NCI-H1105 (cell line): ENCODE measurements around the gene GAPDHS.
A peak's percentile ranks its signal among the peaks of the same experiment; 100 is the strongest.

ENCODE experiments used
- DNase-seq: peaks from one replicate; lab custom pipeline; 2025; lab: John Stamatoyannopoulos, UW

The GAPDHS gene

DNA sequence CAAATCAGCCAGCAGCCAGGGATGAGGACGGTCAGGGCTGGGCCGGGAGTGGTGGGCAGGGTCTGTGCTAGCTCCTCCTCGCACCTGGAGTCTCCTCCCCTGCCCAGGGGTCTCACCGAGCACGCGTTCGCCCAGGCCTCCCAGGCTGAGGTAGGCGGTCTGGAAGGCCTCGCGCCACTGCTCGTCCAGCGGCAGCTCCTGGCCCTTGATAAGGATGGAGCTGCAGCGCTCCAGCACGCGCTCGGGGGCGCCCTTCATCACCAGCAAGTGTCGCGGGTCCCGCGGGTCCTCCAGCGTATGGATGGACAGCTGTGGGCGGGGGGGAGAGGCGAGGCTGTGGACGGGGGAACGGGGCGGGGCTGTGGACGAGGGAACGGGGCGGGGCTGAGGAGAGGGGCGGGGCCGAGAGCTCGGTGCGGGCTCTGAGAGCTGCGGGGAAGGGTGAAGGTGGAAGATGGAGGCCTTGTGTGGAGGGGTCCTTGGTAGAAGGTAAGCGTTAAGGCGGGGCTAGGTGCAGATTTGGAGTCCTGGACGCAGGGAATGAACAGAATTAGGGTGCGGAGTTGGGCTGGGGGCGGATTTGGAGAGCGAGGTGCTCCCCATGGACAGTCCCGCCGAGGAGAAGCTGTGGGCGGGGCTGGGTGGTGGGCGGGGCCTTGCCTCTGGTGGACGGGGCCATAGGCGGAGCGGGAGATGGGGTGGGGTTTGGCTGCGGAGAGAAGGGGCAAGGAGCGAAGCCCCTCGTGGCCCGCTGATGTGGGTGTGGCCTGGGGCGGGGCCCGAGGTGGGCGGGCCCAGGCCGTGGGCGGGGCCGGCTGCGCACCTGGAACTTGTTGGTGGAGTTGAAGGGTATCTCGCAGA lies 24.5 kb downstream of the GAPDHS start:
- no peak for DNase-seq

DNA sequence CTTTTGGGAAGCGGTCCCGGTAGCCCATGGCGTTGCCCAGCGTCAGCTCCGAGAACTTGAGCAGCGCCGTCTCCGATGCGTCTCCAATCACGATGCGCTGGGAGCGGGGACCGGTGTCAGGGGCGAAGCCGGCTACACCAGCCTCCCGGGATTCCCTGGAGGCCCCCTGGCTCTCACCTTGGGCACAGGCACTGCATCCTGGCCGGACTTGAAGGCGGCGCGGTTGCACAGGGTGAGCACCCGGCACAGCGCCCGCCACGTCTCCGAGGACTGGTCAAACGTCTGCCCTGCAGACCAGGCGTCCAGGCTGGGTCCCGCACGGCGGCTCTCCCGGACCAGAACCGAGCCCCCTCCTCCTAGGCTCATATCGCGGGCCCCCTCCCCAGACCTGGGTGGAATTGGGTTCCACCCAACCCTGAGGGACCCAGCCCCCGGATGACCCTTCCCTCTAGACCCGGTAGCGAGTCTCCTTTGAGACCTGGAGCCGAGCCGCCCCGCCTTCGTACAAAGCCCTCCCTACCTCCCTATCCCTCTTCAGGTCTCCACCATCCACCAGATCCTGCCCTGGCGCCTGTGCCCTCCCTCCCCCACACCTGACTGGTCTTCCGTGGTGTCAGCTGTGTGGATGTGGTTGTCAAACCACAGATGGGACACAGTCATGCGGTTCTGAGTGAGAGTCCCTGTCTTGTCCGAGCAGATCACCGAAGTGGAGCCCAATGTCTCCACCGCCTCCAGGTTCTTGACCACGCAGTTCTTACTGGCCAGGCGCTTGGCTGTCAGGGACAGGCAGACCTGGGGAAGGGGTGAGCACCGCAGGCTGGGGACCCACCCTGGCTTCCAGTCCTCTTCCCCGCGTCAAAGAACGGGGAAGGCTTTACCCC lies 25.4 kb downstream of the GAPDHS start:
- no peak for DNase-seq

DNA sequence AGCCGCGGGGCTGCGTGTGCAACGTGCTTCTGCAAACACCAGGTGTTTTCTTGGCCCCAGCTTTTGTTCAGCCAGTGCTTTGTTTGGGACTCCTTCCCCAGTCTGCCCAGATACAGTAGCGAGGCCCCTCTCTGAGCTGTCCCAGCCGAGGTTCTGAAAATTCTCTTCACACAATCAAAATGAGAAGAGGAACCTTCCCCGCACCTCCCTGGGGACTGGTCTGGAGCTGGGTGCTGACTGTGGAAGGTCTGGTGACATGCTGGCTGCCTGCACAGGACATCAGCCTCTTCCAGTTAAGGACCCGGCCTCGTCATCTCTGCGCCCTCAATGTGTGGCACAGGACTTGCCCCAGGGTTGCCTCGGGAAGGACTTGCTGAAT lies 26.0 kb downstream of the GAPDHS start:
- DNase-seq = no peak

DNA sequence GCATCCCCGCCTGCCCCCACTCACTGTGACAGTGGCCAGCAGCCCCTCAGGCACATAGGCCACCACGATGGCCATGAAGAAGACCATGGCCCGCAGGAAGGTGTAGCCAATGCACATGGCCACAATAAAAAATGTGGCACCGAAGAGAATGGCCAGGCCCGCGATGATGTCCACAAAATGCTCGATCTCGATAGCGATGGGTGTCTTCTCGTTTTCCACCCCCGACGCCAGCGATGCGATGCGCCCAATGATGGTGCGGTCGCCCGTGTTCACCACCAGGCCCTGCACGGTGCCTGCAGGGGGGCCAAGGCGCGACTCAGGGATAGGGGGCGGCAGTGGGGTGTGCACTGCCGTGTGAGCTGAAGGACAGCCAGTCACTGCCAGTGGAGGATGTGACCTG lies 26.5 kb downstream of the GAPDHS start:
- no peak for DNase-seq

DNA sequence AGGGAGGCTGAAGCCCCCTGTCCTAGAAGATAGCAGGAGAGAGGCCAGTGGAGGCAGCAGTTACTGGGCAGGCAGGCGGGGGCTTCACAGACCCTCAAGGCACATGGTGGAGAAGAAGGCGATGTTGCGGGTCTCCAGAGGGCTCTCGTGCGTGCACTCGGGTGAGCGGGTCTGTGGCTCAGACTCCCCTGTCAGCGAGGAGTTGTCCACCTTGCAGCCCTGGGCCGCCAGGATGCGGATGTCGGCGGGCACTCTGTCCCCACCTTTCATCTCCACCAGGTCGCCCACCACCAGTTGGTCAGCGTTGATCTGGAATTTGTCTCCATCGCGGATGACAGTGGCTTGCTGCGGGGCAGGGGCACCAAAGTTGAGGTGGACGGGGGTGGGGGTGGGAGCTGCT lies 27.0 kb downstream of the GAPDHS start:
- no peak for DNase-seq

DNA sequence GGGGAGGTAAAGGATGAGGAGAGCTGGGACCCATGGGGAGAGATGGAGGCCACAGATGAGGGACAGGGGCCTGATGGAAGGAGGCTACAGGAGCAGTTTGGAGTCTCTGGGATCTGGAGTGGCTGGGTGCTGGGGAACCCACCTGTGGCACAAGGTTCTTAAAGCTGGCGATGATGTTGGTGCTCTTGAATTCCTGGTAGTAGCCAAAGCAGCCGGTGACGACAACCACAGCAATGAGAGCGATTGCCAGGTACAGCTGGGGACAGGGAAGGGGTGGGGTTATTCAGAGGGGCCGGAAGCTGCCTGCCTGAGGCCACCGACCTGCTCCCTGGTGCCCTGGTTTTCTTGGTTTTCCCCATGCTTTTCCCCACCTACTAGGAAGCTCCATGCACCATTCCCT lies 27.4 kb downstream of the GAPDHS start:
- no peak for DNase-seq

DNA sequence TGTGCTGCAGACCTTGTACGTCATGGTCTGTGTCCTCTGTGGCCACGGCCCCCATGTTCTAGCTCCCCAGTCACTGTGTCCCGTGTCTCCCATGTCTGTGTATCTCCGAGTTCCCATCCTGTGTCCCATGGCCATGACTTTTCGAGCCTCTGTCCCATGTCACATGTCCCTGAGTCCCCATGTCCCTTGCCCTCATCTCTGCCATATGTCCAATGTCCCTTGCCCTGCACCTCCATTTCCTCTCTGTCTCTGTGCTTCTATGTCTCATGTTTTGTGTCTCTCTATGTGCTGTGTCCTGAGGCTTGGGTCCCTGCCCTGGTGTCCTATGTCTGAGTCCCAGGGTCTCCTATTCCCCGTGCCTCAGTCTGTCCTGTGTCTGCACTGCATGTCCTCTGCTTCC lies 28.2 kb downstream of the GAPDHS start:
- DNase-seq = no peak

DNA sequence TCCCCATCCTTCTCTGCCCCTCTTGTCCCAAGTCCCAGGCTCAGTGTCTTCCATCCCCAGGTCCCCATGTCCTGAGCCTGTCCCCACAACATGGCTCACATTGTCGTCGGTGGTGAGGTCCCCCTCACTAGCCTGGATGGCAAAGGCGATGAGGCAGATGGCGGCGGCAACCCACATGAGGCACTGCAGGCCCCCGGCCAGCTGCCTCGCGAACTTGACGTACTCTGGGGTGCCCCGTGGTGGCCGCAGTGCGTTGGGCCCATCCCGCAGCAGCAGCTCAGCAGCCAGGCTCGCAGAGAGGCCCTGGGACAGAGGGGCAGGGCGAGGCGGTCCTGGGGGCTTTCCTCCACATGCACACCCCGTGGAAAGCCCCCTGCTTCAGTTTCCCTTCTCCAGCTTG lies 29.1 kb downstream of the GAPDHS start:
- no peak for DNase-seq

DNA sequence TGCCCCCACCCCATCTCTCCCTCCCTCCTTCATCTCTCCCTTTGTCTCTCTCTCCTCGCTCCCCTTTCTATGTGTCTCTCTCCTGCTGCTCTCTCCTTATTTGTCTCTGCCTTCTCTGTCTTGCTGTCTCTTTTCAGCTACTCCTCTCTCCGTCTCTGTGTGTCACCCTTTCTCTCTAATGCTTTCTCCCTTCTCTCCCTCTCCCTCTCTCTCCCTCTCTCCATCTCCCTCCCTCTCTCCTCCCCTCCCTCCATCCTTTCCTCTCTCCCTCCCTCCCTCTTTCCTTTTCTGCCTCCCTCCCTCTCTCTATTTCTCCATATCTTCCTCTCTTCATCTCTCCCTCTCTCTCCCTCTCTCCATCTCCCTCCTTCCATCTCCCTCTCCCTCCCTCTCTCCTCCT lies 29.5 kb downstream of the GAPDHS start:
- no peak for DNase-seq

DNA sequence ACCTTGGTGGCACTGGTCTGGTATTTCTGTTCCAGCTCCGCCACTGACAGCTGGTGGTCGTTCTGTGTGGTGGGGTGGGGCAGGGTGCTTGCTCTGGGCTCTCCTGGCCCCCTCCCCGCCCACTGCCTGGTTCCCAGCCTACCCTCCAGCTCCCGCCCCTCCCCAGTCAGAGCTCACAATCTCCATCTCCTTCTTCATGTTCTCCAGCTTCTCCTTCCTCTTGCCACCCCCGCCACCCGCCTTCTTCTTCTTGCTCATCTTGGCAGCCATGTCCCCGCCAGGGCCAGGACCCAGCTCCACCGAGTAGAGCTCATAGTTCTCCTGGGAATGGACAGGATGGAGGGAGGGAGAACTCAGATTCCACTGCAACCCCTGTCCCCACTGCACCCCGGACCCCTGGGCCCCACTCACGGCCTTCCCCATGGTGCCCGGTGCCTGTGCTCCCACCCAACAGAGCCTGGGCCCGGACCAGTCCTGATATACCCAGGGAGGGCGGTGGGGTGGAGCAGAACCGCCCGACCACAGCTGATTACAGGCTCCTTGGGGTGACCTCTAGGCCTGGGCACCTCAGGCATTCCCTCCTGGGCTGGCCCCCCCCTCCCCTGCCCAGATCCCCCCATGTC lies 30.1 kb downstream of the GAPDHS start, which contains the start of gene ATP4A:
Gene ATP4A (minus strand): TSS at position 452 of the 623 bp plus-strand sequence. CDS start 29 bp downstream, at position 423.
- no peak for DNase-seq

DNA sequence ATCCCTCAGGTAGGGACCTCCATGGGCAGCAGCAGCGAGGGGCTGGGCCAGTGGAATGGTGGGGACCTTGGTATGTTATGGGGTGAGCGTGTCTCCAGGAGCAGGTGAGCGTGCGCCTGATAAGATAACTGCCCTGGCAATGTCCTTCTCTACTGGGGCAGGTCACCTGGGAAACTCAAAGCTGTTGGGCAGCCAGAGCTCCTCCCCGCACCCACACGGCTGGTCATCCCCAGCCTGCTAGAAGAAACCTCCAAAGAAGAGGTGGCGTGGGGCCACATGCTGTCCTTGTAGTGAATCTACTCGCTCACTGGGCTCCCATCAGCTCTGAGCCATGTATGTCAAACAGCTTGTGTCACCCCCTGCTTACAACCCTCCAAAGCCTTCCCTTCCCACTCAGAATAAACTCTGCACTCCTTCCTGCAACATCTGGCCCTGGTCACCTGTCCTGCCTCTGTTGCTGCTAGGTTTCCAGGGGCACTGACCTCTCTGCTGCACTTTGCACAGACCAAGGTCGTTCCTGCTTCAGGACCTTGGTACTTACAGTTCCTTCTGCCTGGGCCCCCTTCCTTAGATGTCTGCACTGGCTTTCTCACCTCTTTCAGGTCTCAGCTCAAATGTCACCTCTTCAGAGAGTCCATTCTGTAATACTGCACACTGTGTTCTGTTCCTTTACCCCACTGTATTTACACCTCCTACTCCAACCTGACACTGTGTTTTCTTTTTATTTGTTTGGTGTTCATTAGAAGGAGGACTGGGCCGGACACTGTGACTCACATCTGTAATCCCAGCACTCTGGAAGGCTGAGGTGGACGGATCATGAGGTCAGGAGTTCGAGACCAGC lies 32.0 kb downstream of the GAPDHS start:
- DNase-seq = no peak

DNA sequence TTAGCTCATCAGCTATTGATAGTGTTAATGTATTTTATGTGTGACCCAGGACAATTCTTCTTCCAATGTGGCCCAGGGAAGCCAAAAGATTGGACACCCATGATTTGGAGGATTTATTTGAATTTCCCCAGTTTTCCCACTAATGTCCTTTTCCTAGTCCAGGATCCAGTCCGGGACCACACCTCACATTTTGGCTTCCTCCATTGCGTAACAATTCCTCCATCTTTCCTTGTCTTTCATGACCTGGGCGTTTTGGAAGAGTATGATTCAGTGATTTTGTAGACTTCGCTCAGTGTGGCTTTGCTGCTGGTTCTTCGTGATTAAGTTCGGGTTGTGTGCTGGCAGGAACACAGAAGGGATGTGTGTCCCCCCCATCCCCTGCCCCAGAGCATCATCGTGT lies 33.5 kb downstream of the GAPDHS start:
- DNase-seq = no peak

DNA sequence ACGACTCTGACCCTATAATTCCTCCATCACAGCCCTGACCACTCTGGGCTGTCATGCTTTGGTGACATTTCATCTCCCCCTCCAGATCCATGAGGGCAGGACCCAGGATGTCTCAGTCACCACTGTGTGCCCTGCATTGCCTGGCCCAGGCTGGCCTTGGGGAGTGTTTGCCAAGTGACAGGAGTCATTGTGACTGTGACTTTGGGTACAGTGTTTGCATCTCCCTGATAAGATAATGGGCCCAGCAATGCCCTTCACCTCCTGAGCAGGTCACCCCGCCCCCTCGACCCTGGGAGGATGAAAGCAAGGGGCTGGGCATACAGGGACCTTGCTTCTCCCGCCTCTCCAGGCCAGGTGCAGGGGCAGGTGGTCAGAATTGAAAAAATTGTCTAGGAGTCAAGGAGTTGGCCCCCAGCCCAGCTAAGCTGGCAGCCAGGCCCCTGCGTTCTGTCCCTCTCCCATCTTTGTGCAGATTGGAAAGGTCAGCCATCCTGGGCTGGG lies 36.1 kb downstream of the GAPDHS start:
- peak; percentile 76 for DNase-seq

DNA sequence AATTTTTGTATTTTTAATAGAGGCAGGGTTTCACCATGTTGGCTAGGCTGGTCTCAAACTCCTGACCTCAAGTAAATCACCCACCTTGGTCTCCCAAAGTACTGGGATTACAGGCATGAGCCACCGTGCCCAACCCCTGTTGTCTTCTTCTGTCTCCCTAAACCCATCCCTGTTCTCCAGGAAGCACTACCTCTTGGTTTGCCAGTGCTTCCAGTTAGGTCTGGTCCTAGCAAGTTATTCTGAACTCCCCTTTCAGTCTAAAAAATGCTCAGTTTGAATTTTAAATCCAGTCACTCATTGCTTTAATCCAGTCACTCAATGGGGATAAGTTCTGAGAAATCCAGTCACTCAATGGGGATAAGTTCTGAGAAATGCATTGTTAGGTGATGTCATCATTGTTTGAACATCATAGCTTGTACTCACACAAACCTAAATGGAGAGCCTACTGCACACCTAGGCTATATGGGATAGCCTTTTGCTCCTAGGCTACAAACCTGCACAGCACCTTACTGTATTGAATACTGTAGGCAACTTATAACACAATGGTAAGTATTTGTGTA lies 38.2 kb downstream of the GAPDHS start:
- no peak for DNase-seq

DNA sequence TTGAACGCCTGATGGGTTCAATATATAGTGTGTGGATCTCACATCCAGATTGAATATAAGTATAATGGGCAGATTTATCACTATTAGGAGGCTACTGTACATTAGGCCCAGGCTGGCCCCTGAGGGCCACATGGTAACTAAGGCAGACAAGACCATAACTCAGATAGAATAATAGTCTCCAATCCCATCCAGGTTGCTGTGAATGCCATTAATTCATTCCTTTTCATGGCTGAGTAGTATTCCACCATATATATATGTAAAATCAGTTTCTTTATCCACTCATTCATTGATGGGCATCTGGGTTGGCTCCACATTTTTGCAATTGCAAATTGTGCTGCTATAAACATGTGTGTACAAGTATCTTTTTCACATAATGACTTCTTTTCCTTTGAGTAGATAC lies 44.7 kb downstream of the GAPDHS start:
- DNase-seq = no peak

DNA sequence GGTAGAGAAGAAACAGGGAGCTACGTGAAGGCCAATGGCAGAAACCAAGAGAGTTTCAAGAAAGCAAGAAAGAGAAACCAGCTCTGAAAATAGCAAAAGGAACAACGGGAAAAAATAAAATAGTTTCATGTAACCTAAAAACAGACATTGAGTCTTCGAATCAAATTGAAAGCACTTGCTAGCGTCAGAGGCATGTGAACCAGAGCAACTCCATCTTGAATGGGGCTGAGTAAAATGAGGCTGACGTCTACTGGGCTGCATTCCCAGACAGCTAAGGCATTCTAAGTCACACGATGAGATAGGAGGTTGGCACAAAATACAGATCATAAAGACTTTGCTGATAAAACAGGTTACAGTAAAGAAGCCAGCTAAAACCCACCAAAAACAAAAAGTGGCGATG lies 45.5 kb downstream of the GAPDHS start:
- no peak for DNase-seq

DNA sequence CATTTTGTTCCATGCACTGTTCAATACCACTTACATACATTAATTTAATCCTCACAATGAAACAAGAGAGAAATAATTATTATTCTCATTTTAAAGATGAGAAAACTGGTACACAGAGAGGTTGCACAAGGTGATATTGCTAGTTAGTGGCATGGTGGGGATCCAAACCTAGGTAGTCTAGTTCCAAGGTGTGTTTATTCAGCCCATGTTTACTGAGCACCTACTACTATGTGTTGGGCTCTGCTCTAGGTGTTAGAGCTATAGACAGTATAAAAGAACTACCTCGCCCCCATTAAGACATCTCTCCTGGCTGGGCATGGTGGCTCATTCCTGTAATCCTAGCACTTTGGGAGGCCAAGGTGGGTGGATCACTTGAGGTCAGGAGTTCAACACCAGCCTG lies 49.5 kb downstream of the GAPDHS start:
- no peak for DNase-seq

DNA sequence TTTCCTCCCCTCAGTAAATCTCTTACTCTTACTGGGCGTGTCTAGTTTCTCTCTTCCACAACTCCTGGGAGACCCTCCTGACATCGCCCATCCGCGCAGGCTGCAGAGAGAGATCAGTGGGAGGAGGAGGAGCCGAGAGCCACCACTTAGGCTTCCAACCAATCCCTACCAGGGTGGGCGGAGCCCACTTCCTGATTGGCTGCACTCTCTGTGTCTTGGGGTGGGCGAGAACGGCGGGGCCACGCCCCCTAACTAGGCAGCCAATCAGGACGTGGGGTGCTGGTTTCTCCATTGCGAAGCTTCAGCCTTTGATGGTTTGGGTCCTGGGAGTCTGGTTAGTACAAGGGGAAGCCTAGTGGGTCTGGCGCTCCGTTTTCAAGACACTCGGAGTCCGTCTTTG lies 52.6 kb downstream of the GAPDHS start, which contains the start of gene PMIS2:
Gene PMIS2 (plus strand): TSS at position 326 of the 400 bp plus-strand sequence. CDS start 87 bp downstream, outside the sequence.
- DNase-seq = no peak

DNA sequence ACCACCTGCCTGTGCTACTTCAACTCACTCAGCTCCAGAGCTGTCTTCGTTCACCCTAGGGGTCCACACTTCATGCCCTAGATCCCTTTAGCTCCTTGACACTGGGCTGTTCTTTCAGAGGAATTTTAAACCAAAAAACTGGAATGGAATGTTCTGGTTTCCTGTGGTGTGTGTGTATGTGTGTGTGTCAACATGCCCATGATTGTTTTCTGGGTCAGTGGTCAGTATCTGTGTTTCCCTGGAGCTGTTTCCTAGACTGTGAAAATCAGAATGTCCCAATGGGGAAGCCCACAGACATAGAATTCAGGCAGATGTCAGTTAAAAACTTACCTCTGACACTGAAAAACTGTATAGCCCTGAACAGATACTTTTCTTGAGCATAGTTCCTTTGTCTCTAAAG lies 54.1 kb downstream of the GAPDHS start:
- DNase-seq = no peak

DNA sequence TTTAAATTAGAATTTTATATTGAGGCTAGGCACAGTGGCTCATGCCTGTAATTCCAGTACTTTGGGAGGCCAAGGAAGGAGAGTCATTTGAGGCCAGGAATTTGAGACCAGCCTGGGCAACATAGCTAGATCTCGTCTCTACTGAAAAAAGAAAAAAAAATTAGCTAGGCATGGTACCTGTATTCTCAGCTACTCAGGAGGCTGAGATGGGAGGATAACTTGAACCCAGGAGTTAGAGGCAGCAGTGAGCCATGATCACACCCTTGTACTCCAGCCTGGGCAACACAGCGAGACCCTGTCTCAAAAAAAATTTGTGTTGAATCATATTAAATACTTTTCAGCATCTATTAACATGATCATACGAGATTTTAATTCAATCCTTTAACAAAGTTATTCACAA lies 57.6 kb downstream of the GAPDHS start:
- DNase-seq = no peak

DNA sequence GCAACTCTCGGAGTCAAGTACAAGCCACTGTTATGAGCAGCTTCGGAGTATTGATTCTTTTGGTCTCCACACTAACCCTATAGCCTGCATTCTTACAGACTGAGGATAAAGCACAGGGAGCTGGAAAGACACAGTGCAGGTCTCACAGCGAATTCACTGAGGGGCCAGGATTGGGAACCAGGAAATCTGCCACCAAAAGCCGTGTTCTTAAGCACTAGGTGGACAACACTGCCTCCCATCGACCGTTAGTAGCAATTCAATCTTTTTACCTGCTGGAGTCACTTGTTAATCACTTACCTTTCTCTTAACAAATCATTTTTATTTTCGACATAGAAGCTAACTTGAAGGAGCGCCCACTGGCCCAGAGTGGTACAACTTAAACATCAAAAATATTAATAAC lies 59.0 kb downstream of the GAPDHS start:
- DNase-seq = peak; percentile 4
